ENCODE data around the gene TTLL11. TPM values are rescaled to one million over a fixed set of nuclear protein-coding genes. Genes with fewer than 3 reads are reported as not detected.

The TTLL11 gene
- total and polyA plus RNA-seq, 2 experiments from 2014 or later: 5.5 to 7.6 TPM

- WGBS (ENCODE audit: low lambda C conversion rate, missing lambda C conversion rate): 85% methylated on average over 2 of the region's 2 CpGs
- Histone ChIP-seq H3K27ac (no peak overlapping the region), H2AFZ (no peak overlapping the region), H3K4me3 (no peak overlapping the region), H3K4me1 (ENCODE audit: insufficient read depth) (no peaks in the 10 kb centered on the region), H3K79me2 (no peaks in the 10 kb centered on the region), H3K27me3 (no peaks in the 10 kb centered on the region), H3K4me2 (no peak overlapping the region), H3K9me2 (replicated peaks; ENCODE audit: insufficient read depth) (no peaks in the 10 kb centered on the region), H3K36me3 (replicated peaks; ENCODE audit: insufficient read depth, low read depth) (no peaks in the 10 kb centered on the region), H3K9me3 (ENCODE audit: low read depth) (no peaks in the 10 kb centered on the region), H4K20me1 (ENCODE audit: insufficient read depth, poor library complexity, severe bottlenecking) (no peaks in the 10 kb centered on the region)
- no peak for DNase-seq (ENCODE audit: low spot score)
- no peak for TF ChIP-seq EZH2phosphoT487 (IDR thresholded peaks at IDR 0.05; ENCODE audit: low read depth, severe bottlenecking, unreplicated experiment)
- TF ChIP-seq EZH2 (IDR thresholded peaks at IDR 0.05; ENCODE audit: borderline replicate concordance): no peak
- TF ChIP-seq, protein P1, sequence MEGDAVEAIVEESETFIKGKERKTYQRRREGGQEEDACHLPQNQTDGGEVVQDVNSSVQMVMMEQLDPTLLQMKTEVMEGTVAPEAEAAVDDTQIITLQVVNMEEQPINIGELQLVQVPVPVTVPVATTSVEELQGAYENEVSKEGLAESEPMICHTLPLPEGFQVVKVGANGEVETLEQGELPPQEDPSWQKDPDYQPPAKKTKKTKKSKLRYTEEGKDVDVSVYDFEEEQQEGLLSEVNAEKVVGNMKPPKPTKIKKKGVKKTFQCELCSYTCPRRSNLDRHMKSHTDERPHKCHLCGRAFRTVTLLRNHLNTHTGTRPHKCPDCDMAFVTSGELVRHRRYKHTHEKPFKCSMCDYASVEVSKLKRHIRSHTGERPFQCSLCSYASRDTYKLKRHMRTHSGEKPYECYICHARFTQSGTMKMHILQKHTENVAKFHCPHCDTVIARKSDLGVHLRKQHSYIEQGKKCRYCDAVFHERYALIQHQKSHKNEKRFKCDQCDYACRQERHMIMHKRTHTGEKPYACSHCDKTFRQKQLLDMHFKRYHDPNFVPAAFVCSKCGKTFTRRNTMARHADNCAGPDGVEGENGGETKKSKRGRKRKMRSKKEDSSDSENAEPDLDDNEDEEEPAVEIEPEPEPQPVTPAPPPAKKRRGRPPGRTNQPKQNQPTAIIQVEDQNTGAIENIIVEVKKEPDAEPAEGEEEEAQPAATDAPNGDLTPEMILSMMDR (IDR thresholded peaks at IDR 0.05; ENCODE audit: poor library complexity): no peak
Measured at GRCh38 chr9:121783111-121783510, 310.0 kb downstream of the TTLL11 start.

- Histone ChIP-seq H4K20me1 (ENCODE audit: insufficient read depth, poor library complexity, severe bottlenecking) (no peaks in the 10 kb centered on the region), H3K27me3 (no peaks in the 10 kb centered on the region), H3K4me3 (no peak overlapping the region), H3K4me2 (no peak overlapping the region), H2AFZ (no peak overlapping the region), H3K36me3 (replicated peaks; ENCODE audit: insufficient read depth, low read depth) (no peaks in the 10 kb centered on the region), H3K79me2 (no peaks in the 10 kb centered on the region), H3K9me2 (replicated peaks; ENCODE audit: insufficient read depth) (no peaks in the 10 kb centered on the region), H3K9me3 (ENCODE audit: low read depth) (no peaks in the 10 kb centered on the region), H3K4me1 (ENCODE audit: insufficient read depth) (no peaks in the 10 kb centered on the region), H3K27ac (no peak overlapping the region)
- 98% methylated on average over 16 of the region's 17 CpGs for WGBS (ENCODE audit: low lambda C conversion rate, missing lambda C conversion rate)
- no peak for TF ChIP-seq EZH2phosphoT487 (IDR thresholded peaks at IDR 0.05; ENCODE audit: low read depth, severe bottlenecking, unreplicated experiment)
- peak; percentile 1 for DNase-seq (ENCODE audit: low spot score)
Measured at GRCh38 chr9:121782514-121783110, 310.5 kb downstream of the TTLL11 start.

- WGBS (ENCODE audit: low lambda C conversion rate, missing lambda C conversion rate): 98% methylated on average over 17 of the region's 17 CpGs
- Histone ChIP-seq H3K27me3 (no peaks in the 10 kb centered on the region), H3K36me3 (replicated peaks; ENCODE audit: insufficient read depth, low read depth) (no peaks in the 10 kb centered on the region), H3K4me3 (no peak overlapping the region), H3K4me2 (no peak overlapping the region), H4K20me1 (ENCODE audit: insufficient read depth, poor library complexity, severe bottlenecking) (no peaks in the 10 kb centered on the region), H3K4me1 (ENCODE audit: insufficient read depth) (no peaks in the 10 kb centered on the region), H3K27ac (no peak overlapping the region), H3K9me3 (ENCODE audit: low read depth) (no peaks in the 10 kb centered on the region), H3K9me2 (replicated peaks; ENCODE audit: insufficient read depth) (no peaks in the 10 kb centered on the region), H2AFZ (no peak overlapping the region), H3K79me2 (no peaks in the 10 kb centered on the region)
- TF ChIP-seq EZH2 (IDR thresholded peaks at IDR 0.05; ENCODE audit: borderline replicate concordance) (no peak), EZH2phosphoT487 (IDR thresholded peaks at IDR 0.05; ENCODE audit: low read depth, severe bottlenecking, unreplicated experiment) (no peak)
- TF ChIP-seq, protein P1 (IDR thresholded peaks at IDR 0.05; ENCODE audit: poor library complexity): no peak
- peak; percentile 3 for DNase-seq (ENCODE audit: low spot score)
Measured at GRCh38 chr9:121781701-121782464, 311.2 kb downstream of the TTLL11 start.

DNA sequence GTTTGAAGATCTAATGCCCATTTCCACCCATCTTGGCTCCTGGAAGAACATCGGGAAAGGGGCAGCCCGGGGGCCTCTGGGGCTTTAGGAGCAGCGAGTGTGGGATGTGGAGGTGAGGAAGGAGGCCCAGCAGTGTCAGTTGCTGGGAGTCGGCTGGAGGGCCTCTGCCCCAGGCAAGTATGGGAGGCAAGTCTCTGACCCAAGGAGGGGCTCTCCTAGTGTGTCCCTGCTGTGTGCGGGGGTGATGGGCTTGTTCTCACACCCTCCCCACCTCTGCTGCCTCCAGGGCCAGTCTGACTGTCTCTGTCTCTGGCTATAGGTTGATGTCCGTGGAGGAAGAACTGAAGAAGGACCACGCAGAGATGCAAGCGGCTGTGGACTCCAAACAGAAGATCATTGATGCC, 312.0 kb downstream of the TTLL11 start:
- Histone ChIP-seq H3K4me1 (ENCODE audit: insufficient read depth) (no peaks in the 10 kb centered on the region), H3K27ac (no peak overlapping the region), H2AFZ (no peak overlapping the region), H3K4me3 (no peak overlapping the region), H3K4me2 (no peak overlapping the region), H3K79me2 (no peaks in the 10 kb centered on the region), H3K27me3 (no peaks in the 10 kb centered on the region), H4K20me1 (ENCODE audit: insufficient read depth, poor library complexity, severe bottlenecking) (no peaks in the 10 kb centered on the region), H3K36me3 (replicated peaks; ENCODE audit: insufficient read depth, low read depth) (no peaks in the 10 kb centered on the region), H3K9me2 (replicated peaks; ENCODE audit: insufficient read depth) (no peaks in the 10 kb centered on the region), H3K9me3 (ENCODE audit: low read depth) (no peaks in the 10 kb centered on the region)
- no peak for DNase-seq (ENCODE audit: low spot score)
- TF ChIP-seq, protein P1 (IDR thresholded peaks at IDR 0.05; ENCODE audit: poor library complexity): no peak
- TF ChIP-seq EZH2 (IDR thresholded peaks at IDR 0.05; ENCODE audit: borderline replicate concordance): no peak
- no peak for TF ChIP-seq EZH2phosphoT487 (IDR thresholded peaks at IDR 0.05; ENCODE audit: low read depth, severe bottlenecking, unreplicated experiment)
- WGBS (ENCODE audit: low lambda C conversion rate, missing lambda C conversion rate): 95% methylated on average over 8 of the region's 8 CpGs

Data from hepatocyte (in vitro differentiated cells).